GDM1 (cell line): ENCODE results near the gene ABCA12.

Source experiments
- DNase-seq: peaks from one replicate; lab custom pipeline; 2025; lab: John Stamatoyannopoulos, UW

ABCA12 gene

GRCh38 chr2:214934006-214934405 is 204.4 kb downstream of the ABCA12 start:
- DNase-seq: no peak

DNA sequence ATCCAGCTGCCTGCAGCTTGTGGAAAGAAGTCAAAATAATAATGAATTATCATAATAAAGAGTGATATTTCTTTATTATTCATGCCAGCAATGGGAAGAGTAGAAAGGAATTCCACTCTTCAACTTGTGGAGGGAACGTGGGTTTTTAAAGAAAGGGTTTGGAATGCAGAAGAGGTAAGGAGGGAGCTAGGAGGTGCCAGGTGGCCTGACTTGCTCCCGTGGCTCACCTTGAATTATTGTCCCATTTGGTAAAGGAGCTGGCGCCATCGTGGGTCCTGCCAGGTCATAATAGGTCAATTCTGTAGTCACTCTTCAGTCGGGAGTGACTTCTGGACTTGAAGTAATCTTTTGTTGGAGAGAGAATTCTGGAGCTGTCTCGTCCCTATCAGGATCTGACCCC is 233.8 kb downstream of the ABCA12 start:
- no peak for DNase-seq

DNA sequence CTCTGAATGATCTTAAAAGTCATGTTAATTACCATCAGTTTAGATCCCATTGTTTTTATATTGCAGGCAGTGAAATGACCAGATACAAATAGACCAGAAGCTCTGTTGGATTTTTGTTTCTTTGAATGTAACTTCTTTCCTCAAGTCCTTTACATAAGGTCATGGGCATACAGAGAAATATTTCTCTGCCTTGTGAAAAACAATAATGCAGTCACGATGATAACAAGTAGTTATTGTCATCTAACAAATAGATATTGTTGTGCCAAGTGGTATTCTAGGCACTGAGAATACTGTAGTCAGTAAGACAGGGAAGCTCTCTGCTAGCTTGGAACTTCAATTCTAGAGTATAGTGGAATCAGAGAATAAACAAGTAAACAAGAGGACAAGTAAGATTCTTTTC is 234.2 kb downstream of the ABCA12 start:
- no peak for DNase-seq

GRCh38 chr2:214902286-214902685 is 236.1 kb downstream of the ABCA12 start:
- no peak for DNase-seq

GRCh38 chr2:214899751-214900150 is 238.7 kb downstream of the ABCA12 start:
- DNase-seq: no peak

DNA sequence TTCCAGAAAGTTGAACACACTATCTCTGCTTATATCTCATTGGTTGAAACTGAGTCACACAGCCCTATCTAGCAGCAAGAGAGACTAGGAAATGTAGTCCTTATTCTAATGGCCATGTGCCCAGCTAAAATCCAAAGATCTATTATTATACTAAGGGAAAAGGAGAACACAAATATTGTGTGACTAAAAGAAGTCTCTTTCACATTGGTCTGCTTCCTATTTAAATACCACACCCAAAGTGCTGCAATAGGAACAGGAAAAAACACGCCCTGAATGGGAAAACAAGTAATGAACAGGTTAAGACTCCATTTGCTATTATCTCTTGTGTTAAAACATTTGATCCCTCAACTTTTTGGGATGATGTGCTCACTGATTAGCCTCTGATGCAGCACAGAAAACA is 242.2 kb downstream of the ABCA12 start:
- DNase-seq: no peak

- no peak for DNase-seq
Observed at GRCh38 chr2:214895469-214895868, 243.0 kb downstream of the ABCA12 start.

DNA sequence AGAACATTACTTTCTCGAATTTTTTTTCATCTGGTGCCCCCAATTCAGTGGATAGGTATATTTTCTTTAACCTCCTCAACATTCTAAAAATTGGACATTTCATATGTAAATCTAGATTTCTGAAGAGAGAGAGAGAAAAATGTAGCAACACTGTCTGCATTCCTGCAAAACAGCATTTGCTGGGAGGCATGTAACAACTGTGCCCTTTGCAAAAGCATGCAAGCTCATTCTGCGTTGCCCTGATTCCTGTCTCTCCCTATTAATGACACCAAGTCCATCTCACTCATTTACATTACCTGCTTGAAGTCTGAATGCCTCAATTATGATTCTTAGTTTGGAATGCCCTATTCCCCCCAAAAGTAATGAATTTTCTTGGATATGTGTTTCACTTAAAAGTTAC is 249.1 kb downstream of the ABCA12 start:
- no peak for DNase-seq

- no peak for DNase-seq
Observed at GRCh38 chr2:214881647-214882202, 256.7 kb downstream of the ABCA12 start.
